ENCODE measurements around the gene SGK1.

Gene SGK1

GRCh38 chr6:134138226-134138975 is 179.5 kb downstream of the SGK1 start:
- no peak for TF ChIP-seq CTCF (IDR thresholded peaks at IDR 0.05; ENCODE audit: control extremely low read depth, extremely low read depth, low read depth, missing control alignments)
- ChIA-PET CTCF (interaction anchor here (1.0 to 2.4 kb wide), 5 partner anchors 15 to 802 kb away, joined by 3 to 8 read pairs (median 4); no protein-coding TSS in a partner anchor), POLR2A (no interaction called here)
- no peak for DNase-seq (ENCODE audit: extremely low spot score)

- POLR2A ChIA-PET, result no interaction called here
- CTCF ChIA-PET, result interaction anchor here (0.7 to 3.8 kb wide), 2 partner anchors 12 to 22 kb away, joined by 3 to 12 read pairs; no protein-coding TSS in a partner anchor
- no peak for DNase-seq (ENCODE audit: extremely low spot score)
- TF ChIP-seq CTCF (IDR thresholded peaks at IDR 0.05; ENCODE audit: control extremely low read depth, extremely low read depth, low read depth, missing control alignments), result no peak
These were observed 183.3 kb downstream of the SGK1 start for GRCh38 chr6:134134654-134135053.

- CTCF ChIA-PET, result interaction anchor here (1.0 to 3.8 kb wide), 5 partner anchors 10 to 808 kb away, joined by 3 to 12 read pairs (median 4); no protein-coding TSS in a partner anchor
- no peak for DNase-seq (ENCODE audit: extremely low spot score)
- POLR2A ChIA-PET, result no interaction called here
- no peak for TF ChIP-seq CTCF (IDR thresholded peaks at IDR 0.05; ENCODE audit: control extremely low read depth, extremely low read depth, low read depth, missing control alignments)
These were observed 185.3 kb downstream of the SGK1 start for GRCh38 chr6:134132494-134133141.

GRCh38 chr6:134131530-134132139 is 186.3 kb downstream of the SGK1 start:
- POLR2A ChIA-PET, result no interaction called here
- DNase-seq (ENCODE audit: extremely low spot score), result no peak
- no peak for TF ChIP-seq CTCF (IDR thresholded peaks at IDR 0.05; ENCODE audit: control extremely low read depth, extremely low read depth, low read depth, missing control alignments)
- CTCF ChIA-PET, result interaction anchor here (0.7 to 3.8 kb wide), 2 partner anchors 9 to 34 kb away, joined by 3 to 12 read pairs; no protein-coding TSS in a partner anchor

- TF ChIP-seq CTCF (IDR thresholded peaks at IDR 0.05; ENCODE audit: control extremely low read depth, extremely low read depth, low read depth, missing control alignments), result no peak
- POLR2A ChIA-PET, result no interaction called here
- no peak for DNase-seq (ENCODE audit: extremely low spot score)
- CTCF ChIA-PET, result interaction anchor here (1.0 to 2.9 kb wide), 3 partner anchors 11 to 28 kb away, joined by 3 to 9 read pairs (median 3); no protein-coding TSS in a partner anchor
These were observed 189.8 kb downstream of the SGK1 start for GRCh38 chr6:134128146-134128545.

GRCh38 chr6:134123666-134124208 is 194.2 kb downstream of the SGK1 start:
- CTCF ChIA-PET, result interaction anchor here (1.0 to 7.1 kb wide), 33 partner anchors 9 to 817 kb away, joined by 3 to 78 read pairs (median 6); no protein-coding TSS in a partner anchor
- POLR2A ChIA-PET, result no interaction called here
- DNase-seq (ENCODE audit: extremely low spot score), result no peak
- peak; percentile 73 for TF ChIP-seq CTCF (IDR thresholded peaks at IDR 0.05; ENCODE audit: control extremely low read depth, extremely low read depth, low read depth, missing control alignments)
